Kidney tubule cell (primary cell): ENCODE results near the gene PKP1.

Experiments used
- DNase-seq: peaks from one replicate; pipeline ENCODE4 v3.0.0-alpha.2; 2018; ENCODE audit warnings: low spot score

The PKP1 gene

DNA sequence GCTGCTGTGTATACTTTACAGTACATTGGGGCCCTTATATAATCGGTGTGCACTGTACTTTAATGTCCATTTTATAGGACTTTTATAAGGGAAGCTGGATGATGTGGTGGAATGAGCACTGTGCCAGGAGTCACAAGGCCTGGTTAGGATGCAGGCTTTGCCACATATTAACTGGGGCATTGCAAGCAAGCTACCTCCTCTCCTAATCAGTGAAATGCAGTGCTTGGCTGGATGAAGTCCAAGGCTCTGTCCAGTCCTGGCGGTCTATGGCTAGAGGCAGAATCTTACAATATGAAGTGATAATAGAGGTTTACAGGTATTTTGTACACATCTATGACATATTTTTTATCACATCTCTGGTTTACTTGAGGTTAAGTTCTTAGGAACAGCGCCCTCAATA, 1.7 kb upstream of the PKP1 start:
- DNase-seq: no peak

DNA sequence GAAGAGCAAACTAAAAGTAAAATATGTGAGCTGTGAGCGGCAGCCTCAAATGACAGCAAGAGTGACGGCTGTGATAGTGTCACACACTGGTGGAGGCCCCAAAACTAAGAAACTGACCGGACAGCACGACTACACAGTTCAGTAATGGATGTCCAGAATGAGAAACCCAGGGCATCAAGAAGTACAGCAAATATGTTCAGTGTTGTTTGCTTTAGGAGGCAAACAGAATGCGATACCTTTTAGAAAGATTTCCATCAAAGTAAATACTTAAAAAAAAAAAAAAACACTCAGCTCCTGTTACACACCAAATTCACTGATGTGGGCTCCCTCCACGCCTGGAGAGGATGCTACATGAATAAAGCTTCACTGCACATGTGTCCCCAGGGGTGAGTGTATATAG, 1.1 kb upstream of the PKP1 start:
- no peak for DNase-seq

DNA sequence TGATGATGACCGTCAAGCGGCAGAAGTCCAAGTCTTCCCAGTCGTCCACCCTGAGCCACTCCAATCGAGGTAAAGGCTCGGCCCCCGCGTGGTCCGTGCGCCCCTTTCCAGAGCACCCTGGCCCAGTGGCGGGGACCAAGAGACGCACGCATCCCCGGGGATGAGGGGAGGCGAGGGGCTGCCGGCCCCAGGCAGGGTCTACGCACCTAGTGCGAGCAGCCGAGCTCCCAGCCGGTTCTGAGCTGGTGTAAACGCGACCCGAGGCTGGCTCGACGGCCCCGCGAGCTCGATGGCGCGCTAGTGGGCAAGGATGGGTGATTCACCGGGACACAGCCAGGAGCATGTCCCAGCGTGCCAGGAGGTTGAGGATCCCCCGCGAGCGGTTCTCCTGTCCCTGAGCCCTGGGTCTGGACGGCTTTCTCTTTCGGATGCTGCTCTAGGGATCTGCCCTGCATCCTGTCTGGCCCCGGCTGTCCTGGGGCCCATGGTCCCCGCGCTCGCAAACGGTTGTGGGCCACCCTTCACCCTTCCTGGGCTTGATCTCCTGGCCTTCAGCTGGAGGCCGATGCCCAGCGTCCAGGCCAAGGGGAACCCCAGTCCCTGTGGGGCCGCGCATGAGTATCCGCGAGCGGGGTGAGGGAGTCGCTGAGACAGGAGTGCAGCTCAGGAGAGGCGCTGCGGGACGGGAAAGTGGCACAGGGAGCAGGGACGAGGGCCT, 689 bp downstream of the PKP1 start:
- no peak for DNase-seq

- no peak for DNase-seq
These were observed 1.3 kb downstream of the PKP1 start for GRCh38 chr1:201284636-201285035.

DNA sequence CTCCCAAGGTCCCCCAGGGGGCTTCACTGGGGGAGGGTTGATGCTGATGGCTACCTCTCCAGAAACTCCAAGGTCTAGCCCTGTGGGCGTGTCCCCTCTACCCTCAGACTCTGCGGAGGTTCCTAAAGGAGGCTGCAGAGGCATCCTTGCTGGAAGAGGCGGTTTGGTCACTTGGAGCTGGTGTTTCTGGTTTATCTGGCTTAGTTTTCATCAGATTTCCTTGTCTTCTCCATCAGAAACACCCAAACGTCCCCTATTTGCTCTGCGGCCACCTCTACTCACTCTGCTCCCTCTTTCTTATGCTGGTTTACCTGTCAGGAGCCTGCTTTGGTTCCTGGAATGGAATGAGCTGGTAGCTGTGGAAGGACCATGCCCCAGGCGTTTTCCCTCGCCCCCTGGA, 2.5 kb downstream of the PKP1 start:
- no peak for DNase-seq

DNA sequence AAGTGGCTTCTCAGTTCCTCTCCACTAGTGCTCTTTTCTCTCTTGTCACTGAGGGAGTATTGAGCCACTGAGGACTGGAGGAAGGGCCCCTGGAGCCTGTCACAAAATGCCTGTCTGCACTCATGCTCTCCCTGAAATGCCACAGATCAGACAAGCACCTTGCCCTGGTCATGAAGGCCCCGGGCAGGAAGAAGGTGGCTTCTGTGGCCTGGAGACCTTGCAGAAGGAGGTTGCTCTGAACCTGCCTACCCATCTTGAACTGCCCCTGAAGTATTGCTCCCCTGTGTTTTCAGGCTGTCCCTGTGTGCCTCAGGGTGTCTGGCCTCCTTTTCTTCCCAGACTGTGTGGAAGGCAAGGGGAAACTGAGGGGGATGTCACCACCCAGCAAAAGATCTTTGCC, 3.1 kb downstream of the PKP1 start:
- no peak for DNase-seq

GRCh38 chr1:201288007-201288406, 4.7 kb downstream of the PKP1 start:
- DNase-seq: no peak

GRCh38 chr1:201288765-201289164, 5.5 kb downstream of the PKP1 start:
- no peak for DNase-seq

DNA sequence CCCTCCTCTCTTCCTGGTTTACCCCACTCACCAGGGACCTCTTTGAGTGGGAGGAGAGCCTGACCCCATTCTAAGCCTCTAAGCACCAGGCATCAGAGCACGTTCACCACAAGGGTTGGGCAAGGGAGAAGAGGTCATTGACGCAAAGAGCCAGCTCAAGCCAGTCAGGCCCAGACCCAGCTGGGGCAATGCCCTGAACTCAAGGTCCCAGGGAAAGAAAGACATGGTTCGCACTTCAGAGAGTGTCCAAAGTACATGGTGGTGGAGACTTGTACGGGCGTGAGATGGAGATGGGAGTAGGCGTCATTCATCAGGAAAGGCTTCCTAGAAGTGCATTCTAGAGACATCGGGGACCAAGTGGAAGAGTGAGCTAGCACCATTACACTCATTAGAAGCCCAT, 7.2 kb downstream of the PKP1 start:
- no peak for DNase-seq

DNA sequence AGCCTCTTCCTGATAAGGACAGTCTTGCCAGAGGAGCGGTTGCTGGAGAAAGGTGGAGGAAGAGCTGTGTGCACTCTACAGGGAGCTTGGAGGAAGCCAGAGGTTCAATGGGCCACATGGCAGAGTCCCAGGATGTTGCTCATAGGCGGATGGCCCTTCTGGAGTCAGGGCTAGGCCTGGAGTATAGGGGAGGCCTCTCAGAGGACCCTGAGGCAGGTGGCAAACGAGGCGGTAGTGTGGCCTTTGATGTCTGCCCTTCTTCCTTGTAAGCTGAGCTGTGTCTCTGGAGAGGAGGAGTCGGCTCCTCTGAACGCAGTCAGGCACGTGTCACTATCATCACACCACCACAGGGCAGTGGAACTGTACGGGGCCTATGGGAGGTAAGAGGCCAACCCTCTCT, 8.6 kb downstream of the PKP1 start:
- DNase-seq: no peak

DNA sequence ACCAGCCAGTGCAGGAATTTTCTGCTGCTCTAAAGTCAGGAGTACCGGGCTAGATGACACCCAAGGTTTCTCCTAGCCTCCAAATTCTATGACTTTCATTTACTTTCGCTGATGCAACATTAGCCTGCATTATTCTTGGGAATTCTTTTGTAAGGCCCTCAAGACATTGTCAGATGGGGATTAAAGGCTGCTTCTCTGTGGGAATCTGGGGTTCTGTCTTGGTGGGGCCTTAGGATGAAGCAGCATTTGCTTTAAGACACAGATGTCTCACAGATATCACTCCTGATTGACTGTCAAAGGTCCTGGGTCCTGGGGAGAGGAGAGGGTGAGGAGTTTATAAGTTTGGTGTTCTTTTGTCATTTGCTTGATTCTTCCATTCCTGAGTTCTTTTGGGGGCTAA, 11.6 kb downstream of the PKP1 start:
- no peak for DNase-seq

- DNase-seq: no peak
These were observed 12.0 kb downstream of the PKP1 start for GRCh38 chr1:201295346-201295745.

DNA sequence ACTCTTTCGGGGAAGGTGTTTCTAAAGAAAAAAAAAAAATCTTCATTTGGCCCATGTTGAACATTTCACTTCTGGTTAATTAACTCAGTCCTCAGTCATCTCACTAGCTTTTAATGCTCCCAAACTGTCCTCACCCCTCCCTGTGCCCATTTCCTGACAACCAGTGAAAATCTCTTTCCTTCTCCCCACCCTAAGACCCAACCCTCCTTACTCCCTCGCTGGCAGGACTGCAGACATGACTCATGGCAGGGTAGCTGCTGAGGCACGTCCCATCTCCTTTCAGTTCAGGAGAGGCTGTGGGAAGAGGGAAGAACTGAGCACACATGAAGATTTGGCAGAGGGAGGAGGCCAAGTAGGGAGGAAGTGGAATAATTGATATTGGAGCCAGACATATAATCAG, 12.6 kb downstream of the PKP1 start:
- peak; percentile 80 for DNase-seq

DNA sequence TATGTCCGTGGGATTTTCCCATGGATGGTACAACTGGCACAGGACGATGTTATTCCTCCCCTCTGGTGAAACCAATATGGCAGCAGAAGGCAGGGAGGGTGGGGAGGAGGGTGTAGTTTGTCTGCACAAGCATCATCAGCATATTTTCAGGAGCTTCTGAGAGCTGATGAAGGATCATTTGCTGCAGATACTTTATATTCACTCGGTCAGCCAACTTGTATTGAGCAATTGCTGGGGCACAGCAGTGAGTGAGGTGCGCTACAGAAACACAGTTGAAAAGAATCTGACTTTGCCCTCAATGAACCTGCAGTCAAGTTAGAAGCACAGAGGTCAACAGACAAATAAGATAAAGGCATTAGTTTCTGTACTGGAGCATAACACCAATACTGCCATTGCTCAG, 13.0 kb downstream of the PKP1 start:
- DNase-seq: no peak

- DNase-seq: peak; percentile 57
These were observed 15.4 kb downstream of the PKP1 start for GRCh38 chr1:201298396-201299381.

DNA sequence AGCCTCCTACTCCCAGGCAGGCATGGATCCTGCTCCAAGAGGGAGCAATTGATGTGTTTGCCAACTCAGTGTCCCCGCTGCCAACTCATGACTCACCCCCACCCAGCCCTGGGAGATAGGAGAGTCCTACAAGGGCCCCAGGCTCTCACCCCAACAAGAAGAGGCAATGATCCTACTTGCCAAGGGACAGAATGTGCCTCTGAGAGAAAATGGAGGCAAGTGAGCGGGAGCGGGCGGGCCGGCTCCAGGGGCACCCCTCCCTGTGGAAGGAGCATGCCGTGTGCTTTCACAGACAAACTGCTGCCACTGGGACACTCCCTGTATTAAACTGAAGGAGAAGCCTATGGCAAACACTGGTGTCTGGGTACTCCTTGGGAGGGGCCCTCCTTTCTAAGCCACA, 16.7 kb downstream of the PKP1 start:
- peak; percentile 50 for DNase-seq

GRCh38 chr1:201300641-201301040, 17.3 kb downstream of the PKP1 start:
- no peak for DNase-seq

DNA sequence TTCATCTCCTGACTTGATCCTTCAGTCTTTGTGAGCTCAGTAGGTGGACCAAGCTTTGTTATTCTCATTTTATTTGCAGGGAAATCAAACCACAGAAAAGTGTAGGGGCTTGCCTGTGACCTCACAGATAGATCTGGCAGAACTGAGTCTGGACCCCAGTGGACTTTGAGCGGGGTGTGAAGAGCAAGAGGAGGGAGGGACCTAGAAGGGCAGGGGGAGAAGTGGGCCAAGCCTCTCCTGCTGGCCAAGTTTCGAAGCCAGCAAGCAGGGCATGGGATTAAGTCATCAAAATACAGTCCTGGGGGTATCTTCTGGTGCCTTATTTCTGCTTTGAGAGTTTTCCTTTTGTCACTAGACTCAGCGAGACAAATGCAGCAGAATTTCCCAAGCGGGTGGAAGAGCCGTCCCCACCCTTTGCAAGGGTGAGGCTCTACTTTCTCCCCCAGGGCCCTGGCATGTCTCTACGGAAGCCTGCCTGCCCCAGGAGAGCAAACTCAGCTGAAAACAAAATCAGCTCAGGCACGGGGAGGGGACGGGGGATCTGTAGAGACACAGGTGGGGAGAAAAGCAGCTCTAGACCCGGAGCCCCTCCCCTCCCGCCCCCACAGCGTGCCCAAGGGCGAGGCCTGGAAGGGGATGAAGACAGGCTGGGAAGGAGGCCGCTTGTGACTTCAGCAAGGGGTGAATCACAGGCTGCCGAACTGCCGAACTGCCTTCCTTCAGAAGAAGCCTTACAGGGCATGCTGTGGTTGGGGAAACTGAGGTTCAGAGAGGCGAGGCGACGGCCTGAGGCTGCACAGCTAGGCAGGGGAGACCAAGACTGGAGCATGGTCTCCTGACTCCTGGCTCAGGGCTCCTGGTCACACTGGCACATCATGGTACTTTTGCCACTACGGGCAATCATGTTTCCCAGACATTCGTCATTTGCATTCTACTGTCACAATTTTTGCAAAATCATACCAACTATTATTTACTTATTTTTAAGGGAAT, 19.2 kb downstream of the PKP1 start:
- DNase-seq: no peak

- no peak for DNase-seq
These were observed 20.8 kb downstream of the PKP1 start for GRCh38 chr1:201304126-201304525.

DNA sequence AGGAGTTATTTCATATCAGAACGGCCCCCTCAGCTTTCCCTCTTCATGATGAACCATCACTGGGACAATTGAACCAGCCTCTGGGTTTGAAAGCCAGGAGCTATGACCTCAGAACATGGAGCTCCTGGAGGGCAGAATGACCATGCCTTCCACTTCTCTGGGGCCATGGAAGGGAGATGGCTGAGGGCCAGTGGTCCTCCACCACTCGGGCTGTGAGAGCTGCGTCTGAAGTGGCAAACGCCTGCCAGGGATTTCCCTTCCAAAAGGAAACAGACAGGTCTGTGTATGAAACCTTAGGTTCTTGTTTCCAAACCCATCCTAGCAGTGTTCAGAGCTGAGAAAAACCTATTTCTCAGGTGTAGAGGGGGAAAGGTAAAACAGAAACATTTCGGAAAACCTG, 22.5 kb downstream of the PKP1 start:
- no peak for DNase-seq

DNA sequence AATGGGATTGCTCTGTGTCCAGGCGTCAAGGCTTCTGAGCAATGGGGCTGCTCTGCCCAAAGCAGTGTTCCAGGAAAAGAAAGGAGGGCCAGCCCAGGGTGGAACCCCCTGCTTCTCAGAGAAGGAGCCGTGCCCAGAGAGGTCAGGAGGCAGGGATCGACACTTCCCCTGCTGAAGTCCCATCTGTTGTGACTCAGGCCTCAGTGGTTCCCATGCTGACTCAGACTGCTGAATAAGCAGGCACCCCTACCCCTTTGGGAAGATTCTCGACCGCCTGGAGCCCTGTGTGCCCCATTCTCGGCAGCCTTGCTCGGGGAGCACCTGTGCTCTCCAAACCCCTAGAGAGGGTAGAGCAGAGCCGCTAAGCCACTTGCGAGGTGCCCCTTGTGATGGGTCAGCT, 23.9 kb downstream of the PKP1 start:
- DNase-seq: no peak
